ENCODE data around the gene TBC1D3K.
"Not testable (repeated sequence)": the region's sequence is repeated elsewhere in the genome, so short reads cannot be mapped to it uniquely, and the experiment has no call there.

TBC1D3K gene

DNA sequence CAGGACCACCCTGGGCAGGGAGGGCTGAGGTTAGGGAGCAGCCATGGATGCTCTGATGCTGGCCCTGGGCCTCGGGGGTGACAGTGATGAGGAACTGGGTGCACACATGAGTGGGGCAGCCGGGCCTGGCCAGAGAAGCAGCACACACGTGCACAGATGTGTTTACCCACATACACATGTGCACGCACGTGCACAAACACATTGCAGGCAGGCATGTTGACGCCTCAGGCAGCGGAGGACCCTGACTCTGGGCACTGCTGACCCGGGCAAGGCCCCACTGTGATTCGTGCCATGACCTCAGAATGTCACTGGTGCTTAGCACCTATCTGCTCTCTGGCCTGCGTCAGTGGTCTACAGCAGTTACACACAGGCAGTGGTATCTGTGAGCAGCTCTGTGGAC is at the start of gene TBC1D3K:
TBC1D3K (plus strand) TSS at position 301 of the 400 bp plus-strand sequence. CDS start 1,585 bp downstream, outside the sequence.
- not testable (repeated sequence) for H3K36me3 Mint-ChIP-seq (ENCODE audit: low read depth); H3K9me3 Mint-ChIP-seq

GRCh38 chr17:37884516-37884915 is 39.7 kb upstream of the TBC1D3K start:
- Mint-ChIP-seq H3K27ac (no peak overlapping the region), H3K4me1 (ENCODE audit: low read depth) (peaks cover 10% of the 10 kb centered on the region), H3K36me3 (ENCODE audit: low read depth) (no peaks in the 10 kb centered on the region), H3K4me3 (no peak overlapping the region), H3K27me3 (ENCODE audit: low read depth) (peaks cover 11% of the 10 kb centered on the region), H3K9me3 (no peaks in the 10 kb centered on the region)
- no peak for DNase-seq (ENCODE audit: low spot score)

More for the DNA sequence above, at the start of gene TBC1D3K:
- H3K27me3 Mint-ChIP-seq (ENCODE audit: low read depth); H3K27ac Mint-ChIP-seq; H3K4me3 Mint-ChIP-seq; DNase-seq (ENCODE audit: low spot score); H3K4me1 Mint-ChIP-seq (ENCODE audit: low read depth): not testable (repeated sequence)

GRCh38 chr17:37885136-37885535 is 39.1 kb upstream of the TBC1D3K start:
- Mint-ChIP-seq H3K4me1 (ENCODE audit: low read depth) (peaks cover 10% of the 10 kb centered on the region), H3K9me3 (no peaks in the 10 kb centered on the region), H3K27me3 (ENCODE audit: low read depth) (peaks cover 11% of the 10 kb centered on the region), H3K27ac (no peak overlapping the region), H3K36me3 (ENCODE audit: low read depth) (no peaks in the 10 kb centered on the region), H3K4me3 (no peak overlapping the region)
- no peak for DNase-seq (ENCODE audit: low spot score)

DNA sequence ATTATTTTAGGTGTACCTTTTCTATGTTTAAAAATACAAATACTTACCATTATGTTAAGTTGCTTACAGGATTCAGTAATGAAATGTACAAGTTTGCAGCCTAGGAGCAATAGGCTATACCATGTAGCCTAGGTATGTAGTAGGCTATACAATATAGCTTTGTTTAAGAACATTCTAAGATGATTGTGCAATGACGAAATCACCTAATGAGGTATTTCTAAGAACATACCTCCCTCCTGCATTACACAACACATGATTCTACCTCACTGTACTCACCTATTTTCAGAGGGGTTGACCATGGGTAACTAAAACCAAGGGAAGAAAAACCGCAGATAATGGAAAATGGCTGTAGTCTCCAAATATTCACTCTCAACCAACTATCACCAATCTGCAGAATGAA is 35.3 kb upstream of the TBC1D3K start:
- no peak for DNase-seq (ENCODE audit: low spot score)
- H3K9me3 Mint-ChIP-seq, result no peaks in the 10 kb centered on the region
- no peak overlapping the region for H3K4me3 Mint-ChIP-seq

DNA sequence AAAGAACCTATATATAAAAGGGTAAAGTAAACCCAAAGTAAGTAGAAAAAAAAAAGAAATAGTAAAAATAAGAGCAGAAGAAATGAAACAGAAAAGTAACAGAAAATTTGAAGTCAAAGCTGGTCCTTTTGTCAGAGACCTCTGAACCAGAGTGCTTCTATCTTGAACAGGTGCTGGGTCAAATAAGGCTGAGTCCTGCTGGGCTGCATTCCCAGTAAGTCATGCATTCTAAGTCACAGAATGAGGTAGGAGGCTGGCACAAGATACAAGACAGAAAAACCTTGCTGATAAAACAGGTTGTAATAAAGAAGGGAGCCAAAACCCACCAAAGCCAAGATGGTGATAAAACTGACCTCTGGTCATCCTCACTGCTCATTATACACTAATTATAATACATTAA is 27.3 kb upstream of the TBC1D3K start:
- DNase-seq (ENCODE audit: low spot score); H3K9me3 Mint-ChIP-seq; H3K36me3 Mint-ChIP-seq (ENCODE audit: low read depth); H3K27ac Mint-ChIP-seq; H3K27me3 Mint-ChIP-seq (ENCODE audit: low read depth); H3K4me1 Mint-ChIP-seq (ENCODE audit: low read depth); H3K4me3 Mint-ChIP-seq: not testable (repeated sequence)

More for the DNA sequence above, 35.3 kb upstream of the TBC1D3K start:
- no peak overlapping the region for H3K27ac Mint-ChIP-seq
- H3K36me3 Mint-ChIP-seq (ENCODE audit: low read depth), result no peaks in the 10 kb centered on the region
- H3K27me3 Mint-ChIP-seq (ENCODE audit: low read depth), result peaks cover 4% of the 10 kb centered on the region
- H3K4me1 Mint-ChIP-seq (ENCODE audit: low read depth), result peaks cover 8% of the 10 kb centered on the region
